HG03460 (cell line): ENCODE data around the gene ABCA13.

Source experiments
- ATAC-seq: cut with Tn5 transposase; IDR thresholded peaks from one replicate; pipeline ENCODE4 v1.9.1; 2021; ENCODE audit not compliant: unreplicated experiment

ABCA13 gene

GRCh38 chr7:48505466-48505865, 334.2 kb downstream of the ABCA13 start:
- ATAC-seq: no peak

DNA sequence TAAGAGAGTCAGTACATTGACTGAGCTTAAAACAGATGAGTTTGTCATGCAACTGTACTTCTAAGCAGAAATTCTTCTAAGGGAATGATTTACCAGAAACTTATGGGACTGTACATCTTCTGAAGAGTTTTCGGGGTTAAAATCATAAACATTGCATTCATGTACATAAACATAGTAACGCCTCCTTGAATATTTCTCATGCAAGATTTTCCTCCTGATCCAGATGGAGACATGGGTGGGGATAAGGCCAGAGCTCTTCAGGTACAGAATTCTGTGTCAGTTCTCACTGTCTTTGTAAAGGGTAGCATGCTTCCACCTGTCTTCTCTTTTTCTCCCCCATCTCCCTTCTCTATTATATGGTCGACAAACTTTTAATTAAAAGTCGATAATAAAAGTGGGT, 335.3 kb downstream of the ABCA13 start:
- no peak for ATAC-seq

GRCh38 chr7:48511080-48511479, 339.8 kb downstream of the ABCA13 start:
- no peak for ATAC-seq

GRCh38 chr7:48512892-48513291, 341.6 kb downstream of the ABCA13 start:
- ATAC-seq: no peak

DNA sequence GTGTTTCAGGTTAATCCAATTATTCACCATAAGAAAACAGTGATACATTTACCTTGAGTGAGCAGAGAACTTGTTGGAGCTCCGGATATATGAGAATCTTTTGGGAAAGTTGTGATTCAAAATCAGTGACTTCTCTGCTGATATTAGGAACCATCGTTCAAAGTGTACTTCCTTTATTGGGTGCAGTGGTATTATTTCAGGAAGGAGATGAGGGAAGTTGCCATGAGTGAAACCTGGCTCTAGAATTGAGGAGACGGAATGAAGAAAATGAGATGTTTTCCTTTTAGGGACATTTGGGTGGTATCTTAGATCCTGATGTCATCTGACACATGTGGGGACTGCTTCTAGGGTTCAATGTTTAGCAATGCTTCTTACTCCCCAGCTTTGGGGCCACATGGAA, 343.9 kb downstream of the ABCA13 start:
- no peak for ATAC-seq

- no peak for ATAC-seq
Observed at GRCh38 chr7:48518092-48518491, 346.8 kb downstream of the ABCA13 start.

GRCh38 chr7:48522692-48523091, 351.4 kb downstream of the ABCA13 start:
- no peak for ATAC-seq

DNA sequence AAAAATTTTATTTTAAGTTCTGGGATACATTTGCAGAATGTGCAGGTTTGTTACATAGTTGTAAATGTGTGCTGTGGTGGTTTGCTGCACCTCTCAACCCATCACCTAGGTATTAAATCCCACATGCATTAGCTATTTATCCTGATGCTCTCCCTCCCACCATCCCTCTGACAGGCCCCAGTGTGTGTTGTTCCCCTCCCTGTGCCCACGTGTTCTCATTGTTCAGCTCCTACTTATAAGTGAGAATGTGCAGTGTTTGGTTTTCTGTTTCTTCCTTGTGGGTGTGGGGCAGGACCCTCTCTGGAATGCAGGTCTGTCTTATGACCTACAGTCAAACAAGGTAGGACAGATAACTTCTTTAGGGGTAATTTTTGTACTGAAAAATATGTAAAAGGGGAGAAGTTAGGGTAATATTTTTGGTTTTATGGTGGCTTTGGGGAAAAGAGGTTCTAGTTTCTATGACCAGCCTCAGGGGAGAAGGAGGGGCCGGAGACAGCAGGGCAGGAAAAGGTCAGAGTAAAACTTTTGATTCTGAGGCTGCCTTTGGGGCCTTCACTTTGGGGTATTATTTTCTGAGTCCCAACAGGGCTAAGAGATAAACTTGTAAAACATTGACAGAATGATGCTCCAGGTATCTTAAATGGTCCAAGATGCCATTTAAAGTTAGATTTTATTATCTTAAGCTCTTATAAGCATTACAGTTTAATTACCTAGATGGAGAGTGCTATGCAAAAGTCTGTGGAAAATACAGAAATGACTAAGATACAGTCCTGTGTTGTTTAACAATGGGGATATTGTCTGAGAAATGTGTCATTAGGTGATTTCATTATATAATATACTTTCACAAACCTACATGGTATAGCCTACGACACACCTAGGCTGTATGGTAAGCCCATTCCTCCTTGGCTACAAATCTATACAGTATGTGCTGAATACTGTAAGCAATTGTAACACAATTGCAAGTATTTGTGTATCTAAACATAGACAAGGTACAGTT, 354.8 kb downstream of the ABCA13 start:
- ATAC-seq: no peak

- ATAC-seq: no peak
Observed at GRCh38 chr7:48528646-48529045, 357.4 kb downstream of the ABCA13 start.

DNA sequence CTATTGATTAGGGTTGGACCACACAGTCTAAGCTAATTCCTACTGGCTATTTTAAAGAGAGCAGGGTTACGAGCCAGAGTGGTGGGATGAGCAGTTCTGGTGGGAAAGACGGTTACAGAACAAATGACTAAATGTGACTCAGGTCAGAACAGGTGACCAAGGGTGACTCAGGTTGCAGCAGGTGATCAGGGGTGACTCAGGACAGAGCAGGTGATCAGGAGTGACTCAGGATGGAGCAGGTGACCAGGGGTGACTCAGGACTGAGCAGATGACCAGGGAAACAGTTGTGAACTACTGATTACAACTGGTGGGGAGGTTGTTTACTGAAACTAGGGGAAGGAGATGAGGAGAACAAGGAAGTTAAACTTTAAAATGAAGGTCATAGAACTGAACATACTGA, 366.3 kb downstream of the ABCA13 start:
- ATAC-seq: no peak

DNA sequence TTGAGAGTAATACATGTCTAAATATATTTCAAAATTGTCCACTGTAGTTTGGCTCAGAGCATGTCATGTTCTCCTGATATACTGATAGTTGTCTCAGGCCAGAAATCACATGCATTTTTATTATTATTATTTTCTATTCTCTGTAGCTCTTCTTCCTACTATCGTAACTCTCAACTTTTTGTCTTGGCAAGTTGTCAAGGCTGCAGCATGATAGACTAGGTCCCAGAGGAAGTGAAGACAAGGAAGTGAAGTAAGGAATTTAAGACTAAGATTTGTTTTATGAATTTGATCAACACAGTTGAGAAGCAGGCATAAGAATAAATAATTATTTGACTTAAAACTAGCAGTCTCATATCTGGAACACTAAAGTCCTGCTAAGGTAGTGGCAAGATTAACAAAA, 369.5 kb downstream of the ABCA13 start:
- no peak for ATAC-seq

DNA sequence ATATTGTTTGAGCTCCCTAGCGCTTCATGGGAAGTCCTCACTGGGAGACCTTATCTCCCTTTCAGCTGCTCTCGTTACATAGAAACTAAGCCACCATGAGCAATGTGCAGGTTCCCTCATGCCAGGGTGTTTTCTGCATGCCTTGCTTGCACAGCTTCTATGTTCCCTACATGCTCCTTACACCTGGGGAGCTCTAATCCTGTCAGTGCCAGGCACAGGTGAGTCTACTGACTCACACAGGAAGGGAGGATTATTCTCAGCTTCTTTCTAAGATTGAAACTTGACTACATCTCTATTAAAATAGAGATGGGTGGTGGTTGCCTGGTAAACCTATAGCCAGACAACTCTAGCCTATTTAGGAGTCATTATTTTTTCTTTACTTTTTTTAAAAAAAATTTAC, 377.4 kb downstream of the ABCA13 start:
- no peak for ATAC-seq

DNA sequence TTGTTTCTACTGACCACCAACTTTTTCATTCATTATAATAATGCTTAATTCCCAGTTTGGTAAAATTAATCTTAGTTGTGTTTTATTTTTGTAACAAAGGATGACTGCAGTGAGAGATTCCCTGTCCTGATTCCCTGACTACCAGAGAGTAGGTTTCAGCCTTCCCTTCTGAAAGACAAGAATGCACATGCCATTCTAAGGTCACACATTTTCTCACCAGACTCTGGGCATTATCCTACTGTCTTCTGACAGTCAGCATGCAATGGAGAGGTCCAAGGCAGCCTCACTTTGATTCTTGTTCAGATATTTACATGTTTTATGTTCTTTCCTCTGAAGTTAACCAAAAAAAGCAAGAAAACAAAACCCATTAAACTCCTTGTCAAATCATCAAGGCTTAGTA, 380.4 kb downstream of the ABCA13 start:
- no peak for ATAC-seq

DNA sequence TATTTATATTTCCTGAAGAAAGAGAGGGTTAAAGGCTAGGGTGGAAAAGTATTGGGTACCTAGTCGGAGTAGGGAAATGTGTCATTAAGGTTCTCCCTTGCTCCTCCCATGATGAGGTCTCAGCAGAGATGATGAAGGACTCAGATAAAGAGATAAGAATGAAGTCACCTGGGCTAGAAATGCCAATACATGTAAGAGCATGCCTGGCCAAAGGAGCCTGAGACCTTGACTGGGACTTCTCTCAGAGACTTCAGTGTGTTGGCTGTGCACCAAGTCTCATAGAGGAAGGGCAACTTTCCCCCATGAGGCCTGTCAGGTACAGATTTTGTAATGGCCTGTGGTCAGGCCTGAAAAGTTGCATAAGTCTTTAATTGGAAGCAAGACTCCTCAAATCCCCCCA, 392.1 kb downstream of the ABCA13 start:
- no peak for ATAC-seq

GRCh38 chr7:48575516-48575915, 404.3 kb downstream of the ABCA13 start:
- no peak for ATAC-seq

DNA sequence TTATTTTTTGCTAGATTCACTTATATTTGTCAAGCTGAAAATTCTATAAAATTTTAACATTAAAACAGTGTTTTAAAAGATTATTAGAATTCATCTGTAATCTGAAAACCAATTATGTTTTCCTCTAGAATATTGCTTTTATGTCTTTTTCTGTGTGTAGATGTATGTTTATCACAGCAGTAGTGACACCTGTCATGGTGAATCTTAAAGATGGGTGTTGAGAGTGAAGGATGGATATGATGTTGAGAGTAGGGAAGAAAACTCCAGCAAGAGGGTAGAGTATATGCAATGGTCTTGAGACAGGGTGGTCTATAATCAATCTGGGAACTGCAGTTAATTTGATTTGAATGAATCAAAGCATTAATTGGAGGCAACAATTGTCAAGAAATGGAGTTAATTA, 416.2 kb downstream of the ABCA13 start:
- ATAC-seq: no peak

DNA sequence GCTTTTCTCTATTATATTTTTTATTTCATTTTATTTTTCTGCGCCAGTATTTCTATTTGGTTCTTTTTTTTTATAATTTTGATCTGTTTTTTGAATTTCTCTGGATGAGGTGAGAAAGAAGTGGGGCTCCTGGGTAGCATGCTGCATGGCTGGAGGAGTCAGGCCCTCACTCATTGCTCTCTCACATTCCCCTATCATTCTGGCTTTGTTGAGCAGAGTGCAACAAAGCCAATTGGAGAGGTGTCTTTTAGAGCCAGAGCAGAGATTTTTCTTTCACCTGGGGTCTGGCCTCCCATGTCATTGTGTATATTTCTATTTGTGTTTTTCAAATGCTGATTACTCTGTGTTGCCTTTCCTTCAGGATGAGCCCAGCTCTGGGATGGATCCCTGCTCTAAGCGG, 423.1 kb downstream of the ABCA13 start:
- ATAC-seq: no peak

GRCh38 chr7:48595756-48596155, 424.5 kb downstream of the ABCA13 start:
- no peak for ATAC-seq

DNA sequence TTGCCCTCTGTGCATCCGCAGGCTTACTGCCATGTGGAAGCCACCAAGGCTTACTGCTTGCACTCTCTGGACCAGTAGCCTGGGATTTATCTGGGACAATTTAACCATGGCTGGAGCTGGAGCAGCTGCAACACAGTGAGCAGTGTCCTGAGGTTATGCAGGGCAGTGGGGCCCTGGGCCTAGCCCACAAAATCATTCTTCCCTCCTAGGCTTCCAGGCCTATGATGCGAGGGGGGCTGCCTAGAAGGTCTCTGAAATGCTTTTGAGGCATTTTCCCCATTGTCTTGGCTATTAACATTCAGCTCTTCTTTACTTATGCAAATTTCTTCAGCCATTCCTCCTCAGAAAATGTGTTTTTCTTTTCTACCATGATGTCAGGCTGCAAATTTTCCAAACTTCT, 439.4 kb downstream of the ABCA13 start:
- ATAC-seq: no peak

DNA sequence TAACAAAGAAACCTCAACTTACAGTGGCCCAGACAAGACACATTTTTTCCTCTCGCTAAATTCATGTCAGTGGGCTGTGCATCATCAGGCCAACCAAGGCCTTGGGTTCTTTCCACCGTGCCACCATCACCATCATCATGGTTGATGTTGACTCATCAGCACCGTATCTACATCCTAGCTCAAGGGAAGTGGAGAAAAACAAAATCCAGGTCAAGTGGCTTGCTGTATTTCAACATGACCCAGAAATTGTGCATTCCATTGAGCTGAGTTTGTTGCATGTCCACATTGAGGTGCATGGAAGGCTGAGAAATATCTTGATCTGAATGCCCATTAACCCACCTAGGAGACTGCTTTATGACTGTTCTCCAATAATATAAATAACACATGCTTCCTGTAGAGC, 440.7 kb downstream of the ABCA13 start:
- ATAC-seq: no peak

DNA sequence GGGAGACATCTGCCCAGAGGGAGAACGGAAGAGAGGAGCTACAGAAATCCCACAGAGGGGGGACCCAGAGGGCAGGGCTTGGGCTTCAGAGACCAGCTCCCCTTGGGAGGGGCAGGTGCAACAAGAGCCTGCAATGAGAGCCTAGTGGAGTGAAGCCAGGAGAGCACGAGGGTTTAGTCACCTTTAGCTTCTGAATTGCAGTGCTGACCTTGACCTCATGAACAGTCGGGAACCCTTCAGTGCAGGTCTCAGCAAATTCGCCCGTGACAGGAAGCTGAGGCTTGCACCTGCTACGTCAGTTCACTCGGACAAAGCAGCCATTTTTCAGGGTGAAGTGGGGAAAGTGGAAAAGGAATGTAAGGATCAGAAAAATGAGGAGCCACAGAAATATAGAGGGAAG, 446.2 kb downstream of the ABCA13 start:
- no peak for ATAC-seq

DNA sequence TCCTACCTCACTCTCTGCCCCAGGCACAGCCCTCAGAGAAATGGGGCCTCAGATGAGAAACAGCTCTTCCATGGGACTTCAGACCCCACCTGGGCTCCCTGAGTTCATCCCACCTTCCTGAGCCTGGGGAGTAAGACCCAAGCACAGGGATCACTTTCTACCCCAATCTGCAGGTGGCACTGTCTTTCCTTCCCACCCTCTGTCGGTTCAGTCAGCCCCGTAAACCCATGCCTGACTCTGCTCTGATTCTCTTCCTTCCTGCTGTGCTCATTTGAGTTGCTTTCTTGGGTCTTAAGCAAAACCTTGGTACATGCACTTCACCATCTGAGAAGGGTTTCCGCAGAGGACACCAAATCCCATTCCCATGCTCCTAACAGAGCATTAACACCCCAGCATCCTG, 446.7 kb downstream of the ABCA13 start:
- no peak for ATAC-seq

DNA sequence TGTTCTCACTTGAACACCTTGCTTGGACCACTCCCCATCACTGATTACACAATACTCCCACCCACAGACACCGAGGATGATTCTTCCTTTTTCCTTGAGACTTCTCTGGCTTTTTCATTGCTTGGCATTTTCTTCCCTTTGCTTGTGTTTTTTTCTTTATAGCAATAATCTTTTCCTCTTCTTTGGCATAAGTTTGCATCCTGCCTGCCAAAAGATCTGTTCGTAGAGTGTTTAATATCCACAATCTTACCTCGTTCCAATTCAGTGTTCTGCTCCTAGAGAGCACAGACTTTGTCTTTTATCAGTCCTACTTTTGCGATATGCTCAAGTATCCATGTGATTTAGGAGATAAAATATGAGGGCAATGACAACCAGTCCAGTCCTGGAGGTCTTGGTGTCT, 449.8 kb downstream of the ABCA13 start:
- no peak for ATAC-seq
